ENCODE measurements around the gene PMEL. TPM values are rescaled to one million over a fixed set of nuclear protein-coding genes. Genes with fewer than 3 reads are reported as not detected.

Gene PMEL
- total and polyA plus RNA-seq, 9 of the 15 experiments (the other 6 are each of a cell fraction or from before 2014, with no cell fraction given): 0.36 to 2.0 (median 0.98) TPM

GRCh38 chr12:56007564-56008559 lies 42.0 kb upstream of the PMEL start (continued):
- peak; percentile 28; the same call in 1 of the 2 replicates for TF ChIP-seq ZNF407 (IDR thresholded peaks at IDR 0.05; ENCODE audit: low read depth)
- TF ChIP-seq NCOA4 (IDR thresholded peaks at IDR 0.05; ENCODE audit: partially characterized antibody): no peak
- no peak for TF ChIP-seq ZNF354B (CRISPR knock-in tag; IDR thresholded peaks at IDR 0.05)
- TF ChIP-seq BMI1 (IDR thresholded peaks at IDR 0.05; ENCODE audit: low read length): no peak
- peak; percentile 14 to 53; a peak in 1 of 4 replicates for TF ChIP-seq MLLT1 (IDR thresholded peaks at IDR 0.05)
- no peak for TF ChIP-seq TCFL5 (CRISPR knock-in tag; conservative IDR thresholded peaks at IDR 0.05)
- TF ChIP-seq EGR1 (conservative IDR thresholded peaks at IDR 0.05): peak; percentile 80
- peak; percentile 82 for TF ChIP-seq GABPA (tag; conservative IDR thresholded peaks at IDR 0.05; ENCODE audit: low read depth)
- TF ChIP-seq PCBP2 (IDR thresholded peaks at IDR 0.05; ENCODE audit: low read depth, low read length, poor library complexity, severe bottlenecking): no peak
- TF ChIP-seq SRSF7 (optimal IDR thresholded peaks at IDR 0.05; ENCODE audit: low read depth, low read length): no peak
- TF ChIP-seq GTF2B (IDR thresholded peaks at IDR 0.05; ENCODE audit: extremely low read depth, insufficient read length): no peak
- TF ChIP-seq RNF2 (IDR thresholded peaks at IDR 0.05): no peak
- TF ChIP-seq NR2C2 (CRISPR knock-in tag; IDR thresholded peaks at IDR 0.05): no peak
- peak; percentile 5; the same call in 1 of the 2 replicates for TF ChIP-seq NR2C2 (tag; IDR thresholded peaks at IDR 0.05)
- peak; percentile 64; the same call in 1 of the 2 replicates for TF ChIP-seq LARP7 (IDR thresholded peaks at IDR 0.05)
- TF ChIP-seq SIN3A (IDR thresholded peaks at IDR 0.05; ENCODE audit: borderline replicate concordance in 2 of 2, control insufficient read depth in 1 of 2, low read depth in 2 of 2, low read length in 2 of 2): no peak; a peak in 1 of 4 replicates
